PFSK-1 (cell line): Measurements from ENCODE around the gene TDRD5. TPM values are rescaled to one million over a fixed set of nuclear protein-coding genes. Genes with fewer than 3 reads are reported as not detected.

Experiments
- FOXP2 ChIP-seq: optimal IDR thresholded peaks from 2 replicates; pipeline ENCODE3; 2011; ENCODE audit warnings: borderline replicate concordance, control low read depth, inconsistent platforms; ENCODE audit not compliant: insufficient read depth; ENCODE audit errors: extremely low read length, extremely low read depth
- POLR2AphosphoS5 ChIP-seq: IDR thresholded peaks from 2 replicates; pipeline ENCODE4 v1.6.1; 2012; ENCODE audit warnings: low read depth, mild to moderate bottlenecking, control low read depth, low read length, moderate library complexity
- REST ChIP-seq, 2 experiments: IDR thresholded peaks; 2 replicates each; pipeline versions ENCODE4 v1.6.1 to v1.8.0; 2011 to 2012; ENCODE audit warnings: low read depth in 2 of 2, low read length in 2 of 2, control low read depth in 1 of 2, inconsistent platforms in 1 of 2, mild to moderate bottlenecking in 1 of 2, moderate library complexity in 1 of 2; ENCODE audit not compliant: insufficient read depth in 1 of 2
- SIN3A ChIP-seq: IDR thresholded peaks from 2 replicates; pipeline ENCODE4 v1.6.1; 2012; ENCODE audit warnings: mild to moderate bottlenecking, low read length, moderate library complexity, borderline replicate concordance; ENCODE audit not compliant: insufficient read depth
- TAF1 ChIP-seq: IDR thresholded peaks from 2 replicates; pipeline ENCODE4 v1.6.1; 2012; ENCODE audit warnings: low read length, control low read depth, borderline replicate concordance; ENCODE audit not compliant: insufficient read depth
- polyA plus RNA-seq: library from polyadenylated mRNA; unstranded; fragments of >200 nt; gene quantifications from one replicate; pipeline ENCODE4 v1.2.1, GENCODE V29; 2012; ENCODE audit warnings: low read depth, missing spikeins; ENCODE audit not compliant: insufficient read length

Gene TDRD5
- polyA plus RNA-seq = not detected

- TF ChIP-seq REST (IDR thresholded peaks at IDR 0.05; ENCODE audit: insufficient read depth in 1 of 2, low read depth in 2 of 2, low read length in 2 of 2) (no peak), POLR2AphosphoS5 (no peak), TAF1 (no peak), FOXP2 (no peak), SIN3A (no peak)
Observed at GRCh38 chr1:179591592-179592580, at the start of gene TDRD5. TSS of gene TDRD5 (plus strand) at chr1:179591832. CDS start at chr1:179592616, 784 bp downstream.

DNA sequence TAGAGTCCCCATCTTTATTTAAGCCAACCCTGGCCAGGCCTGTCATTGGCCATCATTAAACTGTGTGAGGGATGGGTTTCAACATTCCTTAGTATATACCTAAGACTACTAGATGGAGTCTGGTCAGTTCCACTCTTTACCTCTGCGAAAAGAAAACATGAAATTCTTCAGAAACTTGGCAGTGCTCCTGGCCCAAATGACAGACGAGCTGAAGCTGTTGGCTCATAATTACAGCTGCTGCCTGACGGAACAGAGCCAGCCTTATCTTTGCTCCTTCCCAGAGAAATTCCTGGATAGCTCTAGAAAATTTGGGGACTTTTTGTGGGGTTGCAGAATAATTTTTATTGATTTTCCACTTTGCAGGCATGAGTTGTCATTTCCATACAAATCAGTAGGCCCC is 46.3 kb upstream of the TDRD5 start:
- TF ChIP-seq POLR2AphosphoS5 = no peak
- no peak for TF ChIP-seq REST (IDR thresholded peaks at IDR 0.05; ENCODE audit: insufficient read depth in 1 of 2, low read depth in 2 of 2, low read length in 2 of 2)
- TF ChIP-seq TAF1 = no peak

GRCh38 chr1:179547021-179547535 is 44.6 kb upstream of the TDRD5 start:
- TF ChIP-seq FOXP2 (no peak), REST (IDR thresholded peaks at IDR 0.05; ENCODE audit: insufficient read depth in 1 of 2, low read depth in 2 of 2, low read length in 2 of 2) (no peak), SIN3A (no peak), TAF1 (no peak), POLR2AphosphoS5 (no peak)

DNA sequence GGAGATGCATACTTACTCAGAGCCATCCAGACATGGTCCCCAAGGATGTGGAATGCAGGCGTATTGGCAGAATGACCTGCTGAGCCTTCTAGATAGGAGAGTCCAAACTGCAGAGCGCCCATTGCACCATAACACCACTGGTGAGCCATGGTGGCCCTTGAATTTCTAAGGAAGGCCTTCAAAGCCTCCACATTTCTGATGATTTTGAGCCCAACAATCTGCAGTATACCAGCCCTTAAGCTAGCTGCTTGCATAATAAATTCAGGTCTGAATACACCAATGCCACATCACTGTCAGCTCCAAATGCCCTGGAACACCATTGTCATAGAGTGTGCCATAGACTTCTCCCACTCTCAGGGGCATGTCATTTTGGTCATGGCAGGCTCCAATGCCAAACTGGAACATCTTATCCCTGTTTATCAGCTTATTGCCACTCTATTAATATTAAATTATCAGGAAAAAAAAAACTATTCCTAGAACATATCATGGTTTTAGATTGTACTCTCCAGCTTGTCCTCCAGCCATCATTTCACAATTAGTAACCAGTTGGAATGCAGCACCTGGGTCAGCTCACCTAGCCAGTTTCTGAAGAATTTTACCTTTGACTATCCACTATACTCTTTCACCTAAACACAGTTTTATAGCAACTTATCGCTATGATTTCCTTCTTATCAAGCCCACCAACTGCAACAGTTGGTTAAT is 42.8 kb upstream of the TDRD5 start:
- TF ChIP-seq TAF1 (no peak), REST (IDR thresholded peaks at IDR 0.05; ENCODE audit: insufficient read depth in 1 of 2, low read depth in 2 of 2, low read length in 2 of 2) (no peak), POLR2AphosphoS5 (no peak), FOXP2 (no peak), SIN3A (no peak)
